Fibroblast of lung (primary cell): ENCODE measurements around the gene RAPGEF5. TPM values are rescaled to one million over a fixed set of nuclear protein-coding genes. Genes with fewer than 3 reads are reported as not detected.
A peak's percentile ranks its signal among the peaks of the same experiment; 100 is the strongest.

Source experiments
- DNase-seq, 2 donors: peaks; one replicate each; pipeline versions ENCODE4 v3.0.0 to v3.0.0-alpha.2; 2010; ENCODE audit warnings: low read depth in 2 of 2
- H2AFZ ChIP-seq: 2 replicates; pipeline ENCODE4 v1.5.1; 2012; ENCODE audit warnings: low read length, control low read depth, inconsistent platforms
- H3K27ac ChIP-seq: 2 replicates; pipeline ENCODE4 v1.5.1; 2011; ENCODE audit warnings: low read length, control low read depth; ENCODE audit not compliant: insufficient read depth
- H3K27me3 ChIP-seq: 2 replicates; pipeline ENCODE4 v1.5.1; 2011; ENCODE audit warnings: mild to moderate bottlenecking, low read length; ENCODE audit not compliant: control insufficient read depth, insufficient read depth
- H3K36me3 ChIP-seq: 2 replicates; pipeline ENCODE4 v1.5.1; 2011; ENCODE audit warnings: low read length; ENCODE audit not compliant: control insufficient read depth, insufficient read depth
- H3K4me1 ChIP-seq: 2 replicates; pipeline ENCODE4 v1.5.1; 2011; ENCODE audit warnings: low read length; ENCODE audit not compliant: control insufficient read depth, insufficient read depth; ENCODE audit errors: extremely low read depth
- H3K4me2 ChIP-seq: 2 replicates; pipeline ENCODE4 v1.5.1; 2011; ENCODE audit warnings: low read length, control low read depth; ENCODE audit not compliant: insufficient read depth; ENCODE audit errors: extremely low read depth
- H3K4me3 ChIP-seq, 4 experiments: fragments of 200-600 bp in 1 of 4; sonication (generic) in 1 of 4; replicated peaks in 1 of 4; 2 replicates each; pipeline ENCODE4 v1.5.1; 2011 to 2016; ENCODE audit warnings: low read length in 4 of 4, low read depth in 3 of 4, mild to moderate bottlenecking in 3 of 4, control low read depth in 2 of 4, inconsistent platforms in 1 of 4, mixed read lengths in 1 of 4; ENCODE audit not compliant: insufficient read depth in 1 of 4; ENCODE audit errors: control extremely low read depth in 1 of 4
- H3K79me2 ChIP-seq: 2 replicates; pipeline ENCODE4 v1.5.1; 2012; ENCODE audit warnings: mild to moderate bottlenecking, low read length, inconsistent platforms; ENCODE audit not compliant: control insufficient read depth, insufficient read depth
- H3K9ac ChIP-seq: 2 replicates; pipeline ENCODE4 v1.5.1; 2011; ENCODE audit warnings: mild to moderate bottlenecking, low read length, control low read depth; ENCODE audit not compliant: insufficient read depth
- H3K9me3 ChIP-seq: 2 replicates; pipeline ENCODE4 v1.5.1; 2012; ENCODE audit warnings: low read depth, low read length; ENCODE audit not compliant: control insufficient read depth, insufficient read depth
- H4K20me1 ChIP-seq: 2 replicates; pipeline ENCODE4 v1.5.1; 2011; ENCODE audit warnings: low read length; ENCODE audit not compliant: control insufficient read depth, insufficient read depth; ENCODE audit errors: extremely low read depth
- CTCF ChIP-seq, 2 donors: IDR thresholded peaks in 1 of 2; conservative IDR thresholded peaks in 1 of 2; 1 replicate in 1 of 2; 2 replicates in 1 of 2; pipeline ENCODE4 v1.5.1; 2011 to 2012; ENCODE audit warnings: low read length in 2 of 2, control low read depth in 1 of 2, inconsistent platforms in 1 of 2, low read depth in 1 of 2, mild to moderate bottlenecking in 1 of 2
- EZH2 ChIP-seq: IDR thresholded peaks from 2 replicates; pipeline ENCODE4 v1.5.1; 2012; ENCODE audit warnings: low read length, control low read depth, mild to moderate bottlenecking; ENCODE audit errors: missing control alignments
- polyA plus RNA-seq, 2 donors: library from polyadenylated mRNA; depleted of rRNA in 1 of 2; stranded (reverse) in 1 of 2; unstranded in 1 of 2; fragments of >200 nt; gene quantifications; 2 replicates each; pipeline ENCODE4 v1.2.1, GENCODE V29; 2011 to 2012; ENCODE audit warnings: missing spikeins in 1 of 2
- total RNA-seq: library from RNA; depleted of rRNA; stranded (reverse); fragments of >200 nt; gene quantifications from 2 replicates; pipeline ENCODE4 v1.2.1, GENCODE V29; 2014

Gene RAPGEF5
- total and polyA plus RNA-seq, 2 donors (not counting 1 experiment from before 2014, with no cell fraction given): 1.4 to 1.5 TPM

DNA sequence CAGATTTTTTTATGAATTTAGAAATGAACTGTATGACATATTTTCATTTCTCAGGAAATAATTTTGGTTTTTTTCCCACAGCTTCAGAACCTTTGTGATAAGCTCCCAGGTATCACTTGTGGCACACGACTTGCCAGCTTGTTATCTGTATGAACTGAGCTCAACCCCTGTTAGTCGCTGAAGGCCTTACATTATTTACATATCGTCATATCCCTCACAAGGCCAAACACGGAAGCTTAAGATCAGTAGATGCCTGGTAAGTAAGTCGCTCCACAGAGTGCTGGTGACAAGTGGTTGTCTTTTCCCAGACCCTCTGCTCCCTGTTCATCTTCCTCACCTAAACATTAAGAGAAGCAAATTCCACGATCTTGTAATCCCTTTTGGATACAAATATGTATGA lies 55.2 kb downstream of the RAPGEF5 start:
- Histone ChIP-seq H3K27me3 (no peaks in the 10 kb centered on the region), H3K79me2 (no peaks in the 10 kb centered on the region), H3K9ac (no peak overlapping the region), H3K4me1 (no peaks in the 10 kb centered on the region), H3K4me2 (no peak overlapping the region), H4K20me1 (no peaks in the 10 kb centered on the region), H3K4me3 (no peak overlapping the region), H3K9me3 (no peaks in the 10 kb centered on the region), H3K27ac (no peak overlapping the region), H3K36me3 (no peaks in the 10 kb centered on the region), H2AFZ (no peak overlapping the region)
- no peak for DNase-seq
- TF ChIP-seq CTCF (conservative IDR thresholded peaks at IDR 0.05 in 1 of 2, IDR thresholded peaks at IDR 0.05 in 1 of 2; ENCODE audit: low read depth in 1 of 2, low read length in 2 of 2) (no peak), EZH2 (no peak)

- no peak overlapping the region for H3K9ac ChIP-seq
- H3K4me2 ChIP-seq: no peak overlapping the region
- H4K20me1 ChIP-seq: no peaks in the 10 kb centered on the region
- H2AFZ ChIP-seq: no peak overlapping the region
- H3K4me1 ChIP-seq: no peaks in the 10 kb centered on the region
- H3K27me3 ChIP-seq: no peaks in the 10 kb centered on the region
- no peaks in the 10 kb centered on the region for H3K79me2 ChIP-seq
- no peak overlapping the region for H3K27ac ChIP-seq
- no peak overlapping the region for H3K4me3 ChIP-seq
- H3K9me3 ChIP-seq: no peaks in the 10 kb centered on the region
- no peak for DNase-seq
- no peaks in the 10 kb centered on the region for H3K36me3 ChIP-seq
- TF ChIP-seq CTCF (conservative IDR thresholded peaks at IDR 0.05 in 1 of 2, IDR thresholded peaks at IDR 0.05 in 1 of 2; ENCODE audit: low read depth in 1 of 2, low read length in 2 of 2) (no peak), EZH2 (no peak)
These were observed 56.1 kb downstream of the RAPGEF5 start for GRCh38 chr7:22300839-22301238.

DNA sequence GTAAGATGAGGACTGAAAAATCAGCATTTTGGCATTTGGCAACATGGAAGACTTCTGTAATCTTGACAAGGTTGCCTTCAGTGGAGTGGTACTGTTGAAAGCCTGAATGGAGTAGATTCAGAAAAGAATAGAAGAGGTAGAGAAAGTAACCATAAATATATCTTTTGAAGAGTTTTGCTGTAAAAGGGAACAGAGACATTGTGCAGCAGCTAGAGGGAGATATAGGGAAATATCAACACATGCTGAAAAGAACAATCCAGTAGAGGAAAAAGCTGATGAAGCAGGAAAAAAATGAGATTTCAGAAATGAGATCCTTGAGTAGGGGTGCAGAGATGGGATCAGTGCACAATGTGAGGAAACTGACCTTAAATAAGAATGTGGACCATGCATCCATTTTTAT lies 60.0 kb downstream of the RAPGEF5 start:
- H3K4me2 ChIP-seq: no peak overlapping the region
- no peaks in the 10 kb centered on the region for H3K27me3 ChIP-seq
- no peak for TF ChIP-seq EZH2
- TF ChIP-seq CTCF (conservative IDR thresholded peaks at IDR 0.05 in 1 of 2, IDR thresholded peaks at IDR 0.05 in 1 of 2; ENCODE audit: low read depth in 1 of 2, low read length in 2 of 2): peak; percentile 27 to 32
- H3K27ac ChIP-seq: no peak overlapping the region
- peak in 1 of 2 donors; percentile 9 for DNase-seq
- no peak overlapping the region for H3K4me3 ChIP-seq
- H3K9me3 ChIP-seq: no peaks in the 10 kb centered on the region
- no peaks in the 10 kb centered on the region for H3K79me2 ChIP-seq
- no peaks in the 10 kb centered on the region for H4K20me1 ChIP-seq
- H3K9ac ChIP-seq: no peak overlapping the region
- no peak overlapping the region for H2AFZ ChIP-seq
- no peaks in the 10 kb centered on the region for H3K36me3 ChIP-seq
- H3K4me1 ChIP-seq: no peaks in the 10 kb centered on the region
